Measurements from ENCODE around the gene ZNF544. TPM values are rescaled to one million over a fixed set of nuclear protein-coding genes. Genes with fewer than 3 reads are reported as not detected.
"Not testable (repeated sequence)": the region's sequence is repeated elsewhere in the genome, so short reads cannot be mapped to it uniquely, and the experiment has no call there.

The ZNF544 gene
- polyA plus RNA-seq, 1 donor = 14.6 TPM

DNA sequence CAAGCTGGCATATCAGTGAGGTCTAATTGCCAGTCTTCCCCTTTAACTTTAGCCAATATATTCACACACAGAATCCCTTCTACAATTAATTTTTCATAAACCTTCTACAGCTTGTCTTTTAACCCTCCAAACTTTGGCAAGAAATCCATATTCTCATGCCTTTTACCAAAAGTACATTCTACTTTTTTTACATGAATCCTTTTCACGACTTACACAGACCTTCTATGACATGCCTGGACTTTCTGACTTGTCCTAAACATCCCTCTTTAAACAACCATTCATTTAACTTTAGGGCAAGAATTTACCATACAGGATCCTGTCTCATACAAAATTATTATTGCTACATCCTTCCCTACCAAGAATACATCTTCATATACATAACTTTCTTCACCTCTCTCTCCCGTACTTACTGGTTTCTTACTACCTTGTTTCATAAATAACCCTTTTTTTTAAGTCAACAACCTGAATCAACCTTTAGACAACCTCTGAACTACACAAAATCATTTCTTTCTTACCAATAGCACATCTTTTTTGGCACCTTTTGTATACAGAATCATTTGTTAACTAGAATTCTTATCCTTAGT is 23.5 kb downstream of the ZNF544 start:
- no peak for DNase-seq (ENCODE audit: low read depth)

DNA sequence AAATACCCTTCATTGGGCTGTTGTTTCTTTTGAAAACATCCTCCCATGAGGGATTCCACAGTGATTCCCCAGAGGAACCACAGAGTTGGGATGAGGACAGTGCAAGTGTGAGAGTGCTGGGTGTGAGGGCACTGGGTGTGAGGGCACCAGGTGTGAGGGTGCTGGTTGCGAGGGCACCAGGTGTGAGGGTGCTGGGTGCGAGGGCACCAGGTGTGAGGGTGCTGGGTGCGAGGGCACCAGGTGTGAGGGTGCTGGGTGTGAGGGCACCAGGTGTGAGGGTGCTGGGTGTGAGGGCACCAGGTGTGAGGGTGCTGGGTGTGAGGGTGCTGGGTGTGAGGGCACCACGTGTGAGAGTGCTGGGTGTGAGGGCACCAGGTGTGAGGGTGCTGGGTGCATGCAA is 29.5 kb downstream of the ZNF544 start:
- not testable (repeated sequence) for DNase-seq (ENCODE audit: low read depth)

DNA sequence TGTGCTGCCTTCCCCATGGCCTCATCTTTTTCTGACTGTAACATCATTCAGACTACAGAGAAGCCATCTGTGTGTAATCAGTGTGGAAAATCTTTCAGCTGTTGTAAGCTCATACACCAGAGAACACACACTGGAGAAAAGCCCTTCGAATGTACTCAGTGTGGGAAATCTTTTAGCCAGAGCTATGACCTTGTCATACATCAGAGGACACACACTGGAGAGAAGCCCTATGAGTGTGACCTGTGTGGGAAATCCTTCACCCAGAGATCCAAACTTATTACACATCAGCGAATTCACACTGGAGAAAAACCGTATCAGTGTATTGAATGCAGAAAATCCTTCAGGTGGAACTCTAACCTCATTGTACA is 32.9 kb downstream of the ZNF544 start:
- no peak for DNase-seq (ENCODE audit: low read depth)

DNA sequence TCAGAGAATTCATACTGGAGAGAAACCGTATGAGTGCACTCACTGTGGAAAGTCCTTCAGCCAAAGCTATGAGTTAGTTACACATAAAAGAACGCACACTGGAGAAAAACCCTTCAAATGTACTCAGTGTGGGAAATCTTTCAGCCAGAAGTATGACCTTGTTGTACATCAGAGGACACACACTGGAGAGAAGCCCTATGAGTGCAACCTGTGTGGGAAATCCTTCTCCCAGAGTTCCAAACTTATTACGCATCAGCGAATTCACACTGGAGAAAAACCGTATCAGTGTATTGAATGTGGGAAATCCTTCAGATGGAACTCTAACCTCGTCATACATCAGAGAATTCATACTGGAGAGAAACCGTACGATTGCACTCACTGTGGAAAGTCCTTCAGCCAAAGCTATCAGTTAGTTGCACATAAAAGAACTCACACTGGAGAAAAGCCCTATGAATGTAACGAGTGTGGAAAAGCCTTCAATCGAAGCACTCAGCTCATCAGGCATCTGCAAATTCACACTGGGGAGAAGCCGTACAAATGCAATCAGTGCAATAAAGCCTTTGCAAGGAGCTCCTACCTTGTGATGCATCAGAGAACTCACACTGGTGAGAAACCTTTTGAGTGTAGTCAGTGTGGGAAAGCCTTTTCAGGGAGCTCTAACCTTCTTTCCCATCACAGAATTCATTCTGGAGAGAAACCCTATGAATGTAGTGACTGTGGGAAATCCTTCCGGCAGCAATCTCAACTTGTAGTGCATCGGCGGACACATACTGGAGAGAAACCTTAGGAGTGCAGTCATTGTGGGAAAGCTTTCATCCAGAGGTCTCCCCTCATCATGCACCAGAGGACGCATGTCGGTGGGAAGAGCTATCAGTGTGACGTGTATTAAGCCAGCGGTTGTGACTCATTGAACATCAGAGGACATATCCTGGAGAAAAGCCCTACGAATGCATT is 33.5 kb downstream of the ZNF544 start:
- DNase-seq (ENCODE audit: low read depth) = no peak

DNA sequence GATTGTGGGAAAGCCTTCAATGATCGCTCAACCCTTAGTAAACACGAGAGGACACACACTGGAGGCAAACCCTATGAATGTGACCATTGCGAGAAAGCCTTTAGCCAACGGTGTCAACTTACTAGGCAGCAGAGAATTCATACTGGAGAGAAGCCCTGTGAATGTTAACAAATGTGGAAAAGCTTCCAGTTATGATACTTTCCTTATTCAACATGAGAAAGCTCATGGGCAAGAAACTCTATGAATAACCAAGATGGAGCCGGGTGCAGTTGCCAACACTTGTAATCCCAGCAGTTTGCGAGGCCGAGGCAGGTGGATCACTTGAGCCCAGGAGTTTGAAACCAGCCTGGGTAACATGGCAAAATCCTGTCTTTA is 34.2 kb downstream of the ZNF544 start:
- DNase-seq (ENCODE audit: low read depth) = no peak

DNA sequence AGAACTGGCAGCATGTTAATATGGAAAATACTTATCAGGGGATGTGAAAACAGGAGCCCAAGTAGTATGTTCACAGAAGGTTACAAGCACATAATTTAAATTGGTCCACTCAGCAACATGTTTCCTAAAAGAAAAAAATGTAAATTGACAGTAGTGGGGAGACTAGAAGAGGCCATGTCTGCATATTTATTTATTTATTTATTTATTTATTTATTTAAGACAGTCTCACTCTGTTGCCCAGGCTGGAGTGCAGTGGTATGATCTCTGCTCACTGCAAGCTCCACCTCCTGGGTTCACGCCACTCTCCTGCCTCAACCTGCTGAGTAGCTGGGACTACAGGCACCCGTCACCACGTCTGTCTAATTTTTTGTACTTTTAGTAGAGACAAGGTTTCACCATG is 36.4 kb downstream of the ZNF544 start:
- no peak for DNase-seq (ENCODE audit: low read depth)

DNA sequence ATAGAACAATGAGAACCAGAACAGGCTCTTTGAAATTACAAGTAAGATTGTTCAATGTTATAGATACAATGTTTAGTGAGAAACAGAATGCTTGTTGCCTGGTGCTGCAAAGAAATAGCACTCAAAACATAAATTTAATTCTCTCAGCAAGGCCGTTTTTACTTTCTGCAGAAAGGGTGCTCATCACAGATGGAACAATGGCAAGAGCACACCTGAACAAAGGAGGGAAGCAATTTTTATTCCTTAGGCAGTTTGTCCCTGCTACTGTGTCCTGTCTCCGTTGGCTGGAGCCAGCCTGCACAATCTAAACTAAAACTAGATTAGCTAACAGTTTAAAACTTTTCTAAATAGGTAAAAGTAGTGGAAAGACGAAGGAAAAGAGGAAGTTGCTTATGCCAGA is 39.6 kb downstream of the ZNF544 start:
- DNase-seq (ENCODE audit: low read depth) = no peak

DNA sequence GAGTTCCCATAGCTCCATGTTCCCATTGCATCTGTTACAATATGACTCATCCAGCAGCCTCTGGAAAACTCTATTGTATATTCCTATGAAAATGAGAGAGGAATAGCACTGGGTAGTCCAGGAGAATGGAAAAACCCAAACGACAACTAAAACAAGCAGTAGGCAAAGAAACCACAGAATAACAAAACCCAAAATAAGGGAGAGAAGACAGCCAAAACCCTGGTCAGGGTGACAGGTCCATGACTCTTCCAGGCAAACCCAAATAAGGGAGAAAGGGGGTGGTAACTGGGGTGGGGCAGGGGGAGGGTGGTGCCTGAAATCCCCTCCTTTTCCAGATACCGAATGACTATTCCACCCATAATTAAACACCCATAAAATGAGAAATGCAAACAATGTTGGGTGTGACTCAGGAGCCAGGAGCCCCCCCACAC is 46.1 kb downstream of the ZNF544 start:
- no peak for DNase-seq (ENCODE audit: low read depth)

DNA sequence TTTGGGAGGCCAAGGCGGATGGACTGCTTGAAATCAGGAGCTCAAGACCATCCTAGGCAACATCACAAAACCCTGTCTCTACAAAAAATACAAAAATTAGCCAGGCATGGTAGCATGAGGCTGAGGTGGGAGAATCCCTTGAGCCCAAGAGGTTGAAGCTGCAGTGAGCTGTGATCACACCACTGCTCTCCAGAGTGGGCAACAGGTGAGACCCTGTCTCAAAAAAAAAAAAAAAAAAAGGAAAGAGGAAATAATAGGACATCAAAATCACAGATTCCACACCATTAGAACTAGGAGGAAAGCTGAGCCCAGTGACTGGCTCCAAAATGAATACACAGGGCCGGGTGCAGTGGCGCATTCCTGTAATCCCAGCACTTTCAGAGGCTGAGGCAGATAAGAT is 46.9 kb downstream of the ZNF544 start:
- no peak for DNase-seq (ENCODE audit: low read depth)

DNA sequence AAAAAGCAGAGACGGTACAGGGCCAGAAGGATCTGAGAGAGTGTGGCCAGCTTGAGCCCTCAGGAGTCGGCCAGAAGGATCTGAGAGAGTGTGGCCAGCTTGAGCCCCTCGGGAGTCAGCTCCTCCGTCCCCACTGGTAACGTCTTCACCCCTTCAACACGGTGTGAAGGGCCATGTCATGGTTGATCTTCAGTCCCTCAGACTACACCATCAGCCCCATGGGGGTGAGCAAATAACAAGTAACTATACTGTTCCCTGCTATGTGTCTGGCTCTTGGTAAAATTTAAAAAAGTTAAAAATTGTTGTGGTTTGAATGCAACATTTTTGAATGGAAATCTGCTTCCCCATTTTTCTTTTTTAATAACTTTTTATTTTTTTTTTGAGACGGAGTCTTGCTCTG is 48.5 kb downstream of the ZNF544 start:
- DNase-seq (ENCODE audit: low read depth) = no peak

DNA sequence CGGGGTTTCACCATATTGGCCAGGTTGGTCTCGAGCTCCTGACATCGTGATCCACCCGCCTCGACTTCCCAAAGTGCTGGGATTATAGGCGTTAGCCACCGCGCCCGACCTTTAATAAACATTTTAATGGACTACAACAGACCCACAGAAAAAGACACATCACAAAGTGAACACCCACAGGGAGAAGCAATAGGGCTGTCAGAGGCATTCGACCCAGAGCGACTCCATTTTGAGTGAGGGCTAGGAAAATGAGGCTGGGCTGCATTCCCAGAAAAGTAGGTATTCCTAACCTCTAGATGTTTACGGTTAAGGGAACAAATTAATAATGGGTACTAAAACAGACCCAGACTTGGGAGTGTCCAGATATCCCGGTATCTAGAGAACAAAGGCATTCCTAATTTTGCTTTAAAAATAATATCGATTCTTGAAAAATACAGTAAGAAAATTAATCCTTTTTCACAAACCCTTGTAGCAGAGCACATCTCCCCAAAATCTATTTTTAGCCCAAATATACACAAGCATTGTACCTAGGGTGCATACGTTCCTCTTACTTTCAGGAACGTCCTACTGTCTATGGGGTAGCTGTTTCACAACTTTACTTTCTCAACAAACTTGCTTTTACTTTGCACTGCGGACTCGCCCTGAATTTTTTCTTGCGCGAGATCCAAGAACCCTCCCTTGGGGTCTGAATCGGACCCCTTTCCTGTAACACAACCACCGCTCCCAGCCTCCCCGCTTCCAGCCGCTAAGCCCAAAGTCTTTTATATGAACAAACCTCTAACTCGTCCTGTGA is 49.2 kb downstream of the ZNF544 start:
- peak; percentile 22 for DNase-seq (ENCODE audit: low read depth)

DNA sequence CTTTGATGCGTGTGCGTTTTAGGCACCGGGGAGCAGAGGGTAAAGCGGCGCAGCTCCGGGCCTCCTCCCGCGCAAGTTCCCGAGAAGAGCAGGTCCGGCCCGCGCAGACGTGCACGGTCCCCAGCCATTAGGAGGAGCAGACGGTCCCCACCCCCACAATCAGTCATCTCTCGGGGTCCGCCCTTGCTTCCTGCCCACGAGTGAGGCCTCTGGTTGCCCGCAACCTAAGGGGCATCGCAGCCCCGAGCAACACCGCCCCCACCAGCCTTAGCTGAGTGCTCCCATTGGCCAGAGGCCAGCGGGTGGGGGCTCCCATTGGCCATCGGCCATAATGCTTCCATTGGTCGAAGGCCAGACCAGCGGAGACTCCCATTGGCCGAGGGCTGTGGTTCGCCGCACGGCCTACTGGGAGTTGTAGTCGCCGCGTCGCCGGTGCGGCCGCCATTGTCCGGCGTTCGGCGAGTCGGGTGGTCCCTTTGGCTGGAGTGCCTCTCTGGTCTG is 49.9 kb downstream of the ZNF544 start, which contains the start of gene ZNF8:
Gene ZNF8, plus strand, starts transcription at position 415 of the 501 bp plus-strand sequence. CDS start 127 bp downstream, outside the sequence.
- peak; percentile 90 for DNase-seq (ENCODE audit: low read depth)

DNA sequence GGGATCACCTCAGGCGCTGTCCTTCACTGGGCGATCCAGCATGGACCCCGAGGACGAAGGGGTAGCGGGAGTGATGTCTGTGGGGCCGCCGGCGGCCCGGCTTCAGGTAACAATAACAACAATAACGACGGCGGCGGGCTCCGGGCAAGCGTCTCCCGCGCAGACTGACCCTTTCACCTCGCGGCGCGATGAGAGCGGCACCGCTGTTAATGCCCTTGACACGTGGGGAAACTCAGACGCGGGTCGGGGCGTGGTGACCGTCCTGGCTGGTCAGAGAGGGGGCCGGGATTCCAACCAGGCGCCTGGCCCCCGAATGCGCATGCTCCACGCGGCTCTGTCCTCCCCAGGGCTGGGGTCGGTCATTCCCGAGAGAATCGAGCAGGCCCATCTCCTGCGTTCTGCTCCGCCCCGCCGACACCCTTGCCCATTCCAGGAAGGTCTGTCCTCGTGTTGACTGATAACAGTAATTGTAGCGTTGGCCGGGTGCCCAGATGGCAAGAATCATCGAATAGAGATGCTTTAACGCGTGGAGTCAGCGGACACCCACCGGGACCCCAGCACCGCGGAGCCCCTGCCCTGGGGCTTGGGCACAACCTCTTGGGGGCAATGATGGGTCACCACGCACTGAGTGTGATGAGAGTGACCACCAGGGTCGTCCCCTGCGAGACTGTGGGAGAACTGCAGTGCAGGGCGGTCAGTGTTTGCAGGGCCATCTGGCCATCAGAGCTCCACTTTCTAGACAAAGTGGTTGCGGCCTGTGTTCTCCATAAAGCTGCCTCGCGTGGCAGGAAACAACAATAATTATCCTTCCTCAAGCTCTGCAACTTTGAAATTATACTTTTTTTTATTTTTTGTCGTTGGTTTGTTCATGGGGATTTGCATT is 50.6 kb downstream of the ZNF544 start:
- no peak for DNase-seq (ENCODE audit: low read depth)

DNA sequence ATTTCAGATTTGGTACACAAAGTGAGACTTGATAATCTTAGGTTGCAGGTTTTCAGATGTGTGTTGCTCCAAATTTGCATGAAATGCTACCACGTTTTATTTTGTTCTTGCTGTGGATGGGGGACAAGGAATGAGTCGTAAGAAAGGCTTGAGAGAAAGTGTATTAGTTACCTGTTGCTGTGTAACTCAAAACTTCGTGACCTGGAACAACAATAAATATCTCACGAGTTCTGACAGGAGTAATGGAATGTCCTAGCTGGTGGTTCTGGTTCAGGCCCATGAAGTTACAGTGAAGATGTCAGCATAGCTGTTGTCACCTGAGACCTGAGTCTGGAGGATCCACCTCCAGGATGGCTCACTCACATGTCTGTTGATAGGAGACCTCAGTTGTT is 51.2 kb downstream of the ZNF544 start:
- no peak for DNase-seq (ENCODE audit: low read depth)

DNA sequence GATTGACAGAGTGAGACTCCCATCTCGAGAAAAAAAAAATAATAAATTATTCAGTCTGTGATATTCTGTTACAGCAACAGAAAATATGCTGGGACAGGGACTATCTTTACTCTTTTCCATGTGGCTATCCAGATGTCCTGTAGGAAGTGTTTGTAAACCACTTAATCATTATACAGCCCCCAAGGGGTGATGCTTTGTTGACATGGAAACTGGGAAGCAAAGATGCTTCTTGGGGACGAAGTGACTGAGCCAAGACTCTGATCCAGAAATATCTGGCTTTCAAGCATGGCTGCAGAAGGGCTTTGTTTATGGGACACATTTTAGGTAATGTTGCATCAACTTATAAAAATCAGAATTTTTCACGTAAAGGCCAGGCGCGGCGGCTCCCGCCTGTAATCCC is 55.5 kb downstream of the ZNF544 start:
- DNase-seq (ENCODE audit: low read depth) = peak; percentile 36

DNA sequence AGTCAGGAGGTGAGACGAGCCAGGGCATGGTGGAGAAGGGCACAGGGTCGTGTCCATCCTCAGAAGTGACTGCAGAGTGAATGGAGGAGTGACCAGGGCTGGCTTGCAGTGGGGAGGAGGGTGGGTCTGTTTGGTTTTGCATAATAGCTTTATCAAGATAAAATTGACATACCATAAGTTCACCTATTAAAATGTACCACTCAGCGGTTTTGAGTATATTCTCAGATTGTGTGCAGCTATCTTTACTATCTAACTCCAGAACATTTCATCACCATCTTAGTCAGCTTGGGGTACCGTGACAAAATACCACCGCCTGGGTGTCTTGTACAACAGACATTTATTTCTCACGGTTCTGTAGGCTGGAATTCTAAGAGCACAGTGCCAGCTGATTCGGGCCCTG is 63.2 kb downstream of the ZNF544 start:
- DNase-seq (ENCODE audit: low read depth) = no peak

DNA sequence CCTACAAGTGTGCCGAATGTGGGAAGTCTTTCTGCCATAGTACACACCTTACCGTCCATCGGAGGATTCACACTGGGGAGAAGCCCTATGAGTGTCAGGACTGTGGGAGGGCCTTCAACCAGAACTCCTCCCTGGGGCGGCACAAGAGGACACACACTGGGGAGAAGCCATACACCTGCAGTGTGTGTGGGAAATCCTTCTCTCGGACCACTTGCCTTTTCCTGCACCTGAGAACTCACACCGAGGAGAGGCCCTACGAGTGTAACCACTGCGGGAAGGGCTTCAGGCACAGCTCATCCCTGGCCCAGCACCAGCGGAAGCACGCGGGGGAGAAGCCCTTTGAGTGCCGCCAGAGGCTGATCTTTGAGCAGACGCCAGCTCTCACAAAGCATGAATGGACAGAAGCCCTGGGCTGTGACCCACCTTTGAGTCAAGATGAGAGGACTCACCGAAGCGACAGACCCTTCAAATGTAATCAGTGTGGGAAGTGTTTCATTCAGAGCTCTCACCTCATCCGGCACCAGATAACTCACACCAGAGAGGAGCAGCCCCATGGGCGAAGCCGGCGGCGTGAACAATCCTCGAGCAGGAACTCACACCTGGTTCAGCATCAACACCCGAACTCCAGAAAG is 66.1 kb downstream of the ZNF544 start:
- DNase-seq (ENCODE audit: low read depth) = no peak

DNA sequence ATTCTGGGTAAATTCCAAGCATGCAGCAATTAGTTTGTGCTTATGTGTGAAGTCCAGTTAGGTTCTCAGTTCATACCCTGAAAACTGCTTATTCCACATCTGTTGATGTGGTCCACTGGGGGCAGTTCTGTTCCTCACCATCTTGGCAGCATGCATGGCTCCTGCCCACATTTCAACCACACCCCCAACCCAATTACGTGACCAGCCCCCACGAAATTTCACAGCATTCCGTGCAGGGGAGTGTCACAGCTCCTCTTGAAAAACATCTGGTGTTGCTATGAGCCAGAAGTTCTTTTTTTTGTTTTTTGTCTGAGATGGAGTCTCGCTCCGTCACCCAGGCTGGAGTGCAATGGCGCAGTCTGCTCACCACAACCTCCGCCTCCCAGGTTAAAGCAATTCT is 67.4 kb downstream of the ZNF544 start:
- no peak for DNase-seq (ENCODE audit: low read depth)

DNA sequence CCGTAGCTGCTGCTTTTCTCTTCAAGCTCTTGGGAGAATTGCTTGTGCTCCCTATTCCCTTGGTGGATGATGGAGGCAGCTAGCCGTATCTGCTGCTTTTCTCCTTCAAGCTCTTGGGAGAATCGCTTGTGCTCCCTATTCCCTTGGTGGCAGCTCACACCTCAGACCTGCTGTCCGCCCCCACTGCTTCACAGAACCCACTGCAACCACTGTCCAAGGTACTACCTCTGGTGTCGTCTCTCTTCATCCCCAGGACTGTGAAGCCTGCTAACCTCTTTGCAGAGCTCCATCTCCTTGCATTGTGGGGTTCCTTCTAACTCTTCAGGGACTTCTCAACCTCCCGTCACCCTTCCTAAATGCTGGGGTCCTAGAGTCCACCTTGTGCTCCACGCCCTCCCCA is 71.9 kb downstream of the ZNF544 start:
- no peak for DNase-seq (ENCODE audit: low read depth)

DNA sequence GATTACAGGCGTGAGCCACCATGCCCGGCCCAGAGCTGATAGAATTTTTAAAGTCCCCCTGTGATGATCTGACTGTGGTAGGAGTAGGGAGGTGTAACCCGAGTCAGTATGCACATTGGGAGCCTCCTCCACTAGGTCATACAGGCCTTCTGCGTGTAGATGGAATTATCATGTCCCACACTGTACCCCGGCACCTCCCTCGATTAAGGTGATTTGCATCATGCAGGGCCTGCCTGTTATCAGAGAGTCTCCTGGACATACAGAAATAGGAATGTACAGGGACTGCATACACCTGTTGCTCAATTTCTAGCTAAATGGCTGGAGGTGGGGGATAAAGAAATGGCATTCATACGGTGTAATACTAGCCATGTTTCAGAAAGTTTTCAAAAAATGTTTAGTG is 75.5 kb downstream of the ZNF544 start:
- no peak for DNase-seq (ENCODE audit: low read depth)

DNA sequence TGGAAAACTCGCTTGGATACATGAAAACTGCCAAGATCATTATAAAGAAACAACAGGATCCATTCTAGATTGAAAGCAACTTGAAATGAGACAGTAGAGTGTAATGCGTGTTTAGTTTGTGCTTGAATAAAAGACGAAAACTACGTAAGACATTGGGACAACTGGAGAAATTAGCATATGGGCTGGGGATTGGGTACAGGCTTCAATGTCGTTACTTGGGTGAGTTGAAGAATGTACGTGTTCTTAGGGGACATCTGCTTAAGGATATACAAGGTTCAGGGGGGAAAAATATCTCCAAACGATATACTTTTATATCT is 76.0 kb downstream of the ZNF544 start:
- DNase-seq (ENCODE audit: low read depth) = no peak

Measured in forelimb muscle (tissue), 1 donor.